ENCODE data around the gene VPS13A.

- TF ChIP-seq, protein P1, sequence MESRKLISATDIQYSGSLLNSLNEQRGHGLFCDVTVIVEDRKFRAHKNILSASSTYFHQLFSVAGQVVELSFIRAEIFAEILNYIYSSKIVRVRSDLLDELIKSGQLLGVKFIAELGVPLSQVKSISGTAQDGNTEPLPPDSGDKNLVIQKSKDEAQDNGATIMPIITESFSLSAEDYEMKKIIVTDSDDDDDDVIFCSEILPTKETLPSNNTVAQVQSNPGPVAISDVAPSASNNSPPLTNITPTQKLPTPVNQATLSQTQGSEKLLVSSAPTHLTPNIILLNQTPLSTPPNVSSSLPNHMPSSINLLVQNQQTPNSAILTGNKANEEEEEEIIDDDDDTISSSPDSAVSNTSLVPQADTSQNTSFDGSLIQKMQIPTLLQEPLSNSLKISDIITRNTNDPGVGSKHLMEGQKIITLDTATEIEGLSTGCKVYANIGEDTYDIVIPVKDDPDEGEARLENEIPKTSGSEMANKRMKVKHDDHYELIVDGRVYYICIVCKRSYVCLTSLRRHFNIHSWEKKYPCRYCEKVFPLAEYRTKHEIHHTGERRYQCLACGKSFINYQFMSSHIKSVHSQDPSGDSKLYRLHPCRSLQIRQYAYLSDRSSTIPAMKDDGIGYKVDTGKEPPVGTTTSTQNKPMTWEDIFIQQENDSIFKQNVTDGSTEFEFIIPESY (IDR thresholded peaks at IDR 0.05; ENCODE audit: extremely low read depth, insufficient replicate concordance, low read length), result no peak
- TF ChIP-seq POLR2A (IDR thresholded peaks at IDR 0.05; ENCODE audit: borderline replicate concordance, extremely low read depth, insufficient read depth, insufficient read length) (no peak), EZH2 (IDR thresholded peaks at IDR 0.05) (no peak), SRF (IDR thresholded peaks at IDR 0.05; ENCODE audit: low read depth) (no peak), CEBPB (IDR thresholded peaks at IDR 0.05; ENCODE audit: low read depth) (no peak), JUND (IDR thresholded peaks at IDR 0.05) (no peak), ZFX (IDR thresholded peaks at IDR 0.05) (no peak), POLR2AphosphoS5 (IDR thresholded peaks at IDR 0.05; ENCODE audit: low read depth, low read length) (no peak), FOSL1 (IDR thresholded peaks at IDR 0.05; ENCODE audit: low read depth) (no peak), EZH2phosphoT487 (IDR thresholded peaks at IDR 0.05; ENCODE audit: borderline replicate concordance) (no peak)
- TF ChIP-seq, protein P2, sequence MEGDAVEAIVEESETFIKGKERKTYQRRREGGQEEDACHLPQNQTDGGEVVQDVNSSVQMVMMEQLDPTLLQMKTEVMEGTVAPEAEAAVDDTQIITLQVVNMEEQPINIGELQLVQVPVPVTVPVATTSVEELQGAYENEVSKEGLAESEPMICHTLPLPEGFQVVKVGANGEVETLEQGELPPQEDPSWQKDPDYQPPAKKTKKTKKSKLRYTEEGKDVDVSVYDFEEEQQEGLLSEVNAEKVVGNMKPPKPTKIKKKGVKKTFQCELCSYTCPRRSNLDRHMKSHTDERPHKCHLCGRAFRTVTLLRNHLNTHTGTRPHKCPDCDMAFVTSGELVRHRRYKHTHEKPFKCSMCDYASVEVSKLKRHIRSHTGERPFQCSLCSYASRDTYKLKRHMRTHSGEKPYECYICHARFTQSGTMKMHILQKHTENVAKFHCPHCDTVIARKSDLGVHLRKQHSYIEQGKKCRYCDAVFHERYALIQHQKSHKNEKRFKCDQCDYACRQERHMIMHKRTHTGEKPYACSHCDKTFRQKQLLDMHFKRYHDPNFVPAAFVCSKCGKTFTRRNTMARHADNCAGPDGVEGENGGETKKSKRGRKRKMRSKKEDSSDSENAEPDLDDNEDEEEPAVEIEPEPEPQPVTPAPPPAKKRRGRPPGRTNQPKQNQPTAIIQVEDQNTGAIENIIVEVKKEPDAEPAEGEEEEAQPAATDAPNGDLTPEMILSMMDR (IDR thresholded peaks at IDR 0.05 in 2 of 3, conservative IDR thresholded peaks at IDR 0.05 in 1 of 3; ENCODE audit: borderline replicate concordance in 1 of 3, insufficient read depth in 1 of 3, low read depth in 2 of 3, low read length in 2 of 3), result no peak
- TF ChIP-seq, protein P3, sequence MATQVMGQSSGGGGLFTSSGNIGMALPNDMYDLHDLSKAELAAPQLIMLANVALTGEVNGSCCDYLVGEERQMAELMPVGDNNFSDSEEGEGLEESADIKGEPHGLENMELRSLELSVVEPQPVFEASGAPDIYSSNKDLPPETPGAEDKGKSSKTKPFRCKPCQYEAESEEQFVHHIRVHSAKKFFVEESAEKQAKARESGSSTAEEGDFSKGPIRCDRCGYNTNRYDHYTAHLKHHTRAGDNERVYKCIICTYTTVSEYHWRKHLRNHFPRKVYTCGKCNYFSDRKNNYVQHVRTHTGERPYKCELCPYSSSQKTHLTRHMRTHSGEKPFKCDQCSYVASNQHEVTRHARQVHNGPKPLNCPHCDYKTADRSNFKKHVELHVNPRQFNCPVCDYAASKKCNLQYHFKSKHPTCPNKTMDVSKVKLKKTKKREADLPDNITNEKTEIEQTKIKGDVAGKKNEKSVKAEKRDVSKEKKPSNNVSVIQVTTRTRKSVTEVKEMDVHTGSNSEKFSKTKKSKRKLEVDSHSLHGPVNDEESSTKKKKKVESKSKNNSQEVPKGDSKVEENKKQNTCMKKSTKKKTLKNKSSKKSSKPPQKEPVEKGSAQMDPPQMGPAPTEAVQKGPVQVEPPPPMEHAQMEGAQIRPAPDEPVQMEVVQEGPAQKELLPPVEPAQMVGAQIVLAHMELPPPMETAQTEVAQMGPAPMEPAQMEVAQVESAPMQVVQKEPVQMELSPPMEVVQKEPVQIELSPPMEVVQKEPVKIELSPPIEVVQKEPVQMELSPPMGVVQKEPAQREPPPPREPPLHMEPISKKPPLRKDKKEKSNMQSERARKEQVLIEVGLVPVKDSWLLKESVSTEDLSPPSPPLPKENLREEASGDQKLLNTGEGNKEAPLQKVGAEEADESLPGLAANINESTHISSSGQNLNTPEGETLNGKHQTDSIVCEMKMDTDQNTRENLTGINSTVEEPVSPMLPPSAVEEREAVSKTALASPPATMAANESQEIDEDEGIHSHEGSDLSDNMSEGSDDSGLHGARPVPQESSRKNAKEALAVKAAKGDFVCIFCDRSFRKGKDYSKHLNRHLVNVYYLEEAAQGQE (IDR thresholded peaks at IDR 0.05; ENCODE audit: low read depth), result no peak
- TF ChIP-seq, protein P4, sequence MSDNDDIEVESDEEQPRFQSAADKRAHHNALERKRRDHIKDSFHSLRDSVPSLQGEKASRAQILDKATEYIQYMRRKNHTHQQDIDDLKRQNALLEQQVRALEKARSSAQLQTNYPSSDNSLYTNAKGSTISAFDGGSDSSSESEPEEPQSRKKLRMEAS (IDR thresholded peaks at IDR 0.05), result no peak
These were observed 247.7 kb downstream of the VPS13A start for GRCh38 chr9:77424993-77425392.

Measured in HCT116 (cell line).